Ectodermal cell (in vitro differentiated cells): ENCODE data around the gene EEF1AKMT3.

Source experiments
- H3K27ac ChIP-seq: 2 replicates; pipeline ENCODE4 v1.7.0; 2013; ENCODE audit warnings: mild to moderate bottlenecking, low read depth, low read length; ENCODE audit not compliant: insufficient read depth, poor library complexity, severe bottlenecking
- H3K27me3 ChIP-seq: 2 replicates; pipeline ENCODE4 v1.7.0; 2013; ENCODE audit warnings: mild to moderate bottlenecking, low read length; ENCODE audit not compliant: insufficient read depth, control insufficient read depth, poor library complexity, severe bottlenecking
- H3K36me3 ChIP-seq: one replicate; pipeline ENCODE4 v1.7.0; 2013; ENCODE audit warnings: low read length; ENCODE audit not compliant: control insufficient read depth, insufficient read depth
- H3K4me1 ChIP-seq: one replicate; pipeline ENCODE4 v1.7.0; 2013; ENCODE audit warnings: low read length; ENCODE audit not compliant: control insufficient read depth, insufficient read depth
- H3K4me3 ChIP-seq: 2 replicates; pipeline ENCODE4 v1.7.0; 2013; ENCODE audit warnings: low read depth, low read length, control low read depth; ENCODE audit not compliant: insufficient read depth
- H3K9me3 ChIP-seq: 2 replicates; pipeline ENCODE4 v1.7.0; 2013; ENCODE audit warnings: mild to moderate bottlenecking, low read length, moderate library complexity; ENCODE audit not compliant: control insufficient read depth
- WGBS, 2 experiments: methylation state at CpG; one replicate each; pipeline ENCODE4 v1.1.7; 2013; ENCODE audit warnings: missing lambda C conversion rate in 2 of 2; 5-methylcytosine and 5-hydroxymethylcytosine counted together

EEF1AKMT3 gene

GRCh38 chr12:57808351-57808750 lies 35.9 kb downstream of the EEF1AKMT3 start:
- no peaks in the 10 kb centered on the region for H3K9me3 ChIP-seq
- H3K36me3 ChIP-seq, result no peaks in the 10 kb centered on the region
- H3K27me3 ChIP-seq, result no peaks in the 10 kb centered on the region
- no peak overlapping the region for H3K4me3 ChIP-seq
- H3K27ac ChIP-seq, result no peak overlapping the region
- WGBS, 2 experiments, result 93 to 94% methylated on average over 5 of the region's 5 CpGs
- H3K4me1 ChIP-seq, result no peaks in the 10 kb centered on the region

GRCh38 chr12:57809425-57809824 lies 37.0 kb downstream of the EEF1AKMT3 start:
- WGBS, 2 experiments, result 89 to 95% methylated on average over 3 of the region's 3 CpGs
- no peaks in the 10 kb centered on the region for H3K36me3 ChIP-seq
- H3K9me3 ChIP-seq, result no peaks in the 10 kb centered on the region
- H3K27ac ChIP-seq, result no peak overlapping the region
- H3K4me1 ChIP-seq, result no peaks in the 10 kb centered on the region
- H3K27me3 ChIP-seq, result no peaks in the 10 kb centered on the region
- H3K4me3 ChIP-seq, result no peak overlapping the region

- Histone ChIP-seq H3K27me3 (no peaks in the 10 kb centered on the region), H3K4me1 (no peaks in the 10 kb centered on the region), H3K9me3 (no peaks in the 10 kb centered on the region), H3K36me3 (no peaks in the 10 kb centered on the region), H3K27ac (no peak overlapping the region), H3K4me3 (no peak overlapping the region)
- WGBS, 2 experiments, result 94 to 95% methylated on average over 5 of the region's 5 CpGs
Observed at GRCh38 chr12:57810450-57810849, 38.0 kb downstream of the EEF1AKMT3 start.

GRCh38 chr12:57811028-57811755 lies 38.8 kb downstream of the EEF1AKMT3 start:
- H3K4me1 ChIP-seq, result no peaks in the 10 kb centered on the region
- WGBS, 2 experiments, result 85 to 92% methylated on average over 10 of the region's 10 CpGs
- no peaks in the 10 kb centered on the region for H3K36me3 ChIP-seq
- no peak overlapping the region for H3K4me3 ChIP-seq
- H3K9me3 ChIP-seq, result no peaks in the 10 kb centered on the region
- H3K27ac ChIP-seq, result no peak overlapping the region
- H3K27me3 ChIP-seq, result no peaks in the 10 kb centered on the region

GRCh38 chr12:57813111-57813970 lies 40.9 kb downstream of the EEF1AKMT3 start:
- Histone ChIP-seq H3K36me3 (no peaks in the 10 kb centered on the region), H3K4me1 (no peaks in the 10 kb centered on the region), H3K27me3 (no peaks in the 10 kb centered on the region), H3K27ac (no peak overlapping the region), H3K4me3 (no peak overlapping the region), H3K9me3 (no peaks in the 10 kb centered on the region)
- WGBS, 2 experiments, result 89 to 94% methylated on average over 14 of the region's 14 CpGs

- H3K4me1 ChIP-seq, result no peaks in the 10 kb centered on the region
- no peak overlapping the region for H3K27ac ChIP-seq
- no peaks in the 10 kb centered on the region for H3K27me3 ChIP-seq
- H3K4me3 ChIP-seq, result no peak overlapping the region
- 91 to 93% methylated on average over 11 to 17 of the region's 17 CpGs for WGBS, 2 experiments
- no peaks in the 10 kb centered on the region for H3K9me3 ChIP-seq
- no peaks in the 10 kb centered on the region for H3K36me3 ChIP-seq
Observed at GRCh38 chr12:57813971-57814772, 41.8 kb downstream of the EEF1AKMT3 start.

GRCh38 chr12:57815177-57816000 lies 43.0 kb downstream of the EEF1AKMT3 start:
- H3K36me3 ChIP-seq, result no peaks in the 10 kb centered on the region
- H3K9me3 ChIP-seq, result no peaks in the 10 kb centered on the region
- no peak overlapping the region for H3K4me3 ChIP-seq
- WGBS, 2 experiments, result 78 to 80% methylated on average over 13 of the region's 13 CpGs
- H3K4me1 ChIP-seq, result no peaks in the 10 kb centered on the region
- H3K27me3 ChIP-seq, result no peaks in the 10 kb centered on the region
- no peak overlapping the region for H3K27ac ChIP-seq

GRCh38 chr12:57816001-57816854 lies 43.8 kb downstream of the EEF1AKMT3 start:
- H3K27ac ChIP-seq, result no peak overlapping the region
- no peaks in the 10 kb centered on the region for H3K4me1 ChIP-seq
- 92 to 94% methylated on average over 3 of the region's 3 CpGs for WGBS, 2 experiments
- H3K4me3 ChIP-seq, result no peak overlapping the region
- H3K27me3 ChIP-seq, result no peaks in the 10 kb centered on the region
- no peaks in the 10 kb centered on the region for H3K36me3 ChIP-seq
- no peaks in the 10 kb centered on the region for H3K9me3 ChIP-seq

GRCh38 chr12:57816855-57817151 lies 44.4 kb downstream of the EEF1AKMT3 start:
- H3K27ac ChIP-seq, result no peak overlapping the region
- 79 to 86% methylated on average over 4 to 5 of the region's 5 CpGs for whole genome bisulfite sequencing, 2 experiments
- no peaks in the 10 kb centered on the region for H3K9me3 ChIP-seq
- no peaks in the 10 kb centered on the region for H3K4me1 ChIP-seq
- H3K36me3 ChIP-seq, result peaks cover 2% of the 10 kb centered on the region
- no peaks in the 10 kb centered on the region for H3K27me3 ChIP-seq
- H3K4me3 ChIP-seq, result no peak overlapping the region
